SK-N-SH (cell line): Measurements from ENCODE around the gene PTCH2. TPM values are rescaled to one million over a fixed set of nuclear protein-coding genes. Genes with fewer than 3 reads are reported as not detected.

Source experiments
- CTCF ChIA-PET: fragments of 300-600, 350-600 bp; formaldehyde crosslinking; extraction: SDS; loops from one replicate; lab custom pipeline; 2021; lab: Yijun Ruan, JAX
- POLR2A ChIA-PET: fragments of 350-600 bp; sonication (Branson Sonifier 250); formaldehyde crosslinking; extraction: SDS; loops from one replicate; lab custom pipeline; 2020; ENCODE audit warnings: antibody characterized with exemption, inconsistent platforms; lab: Yijun Ruan, JAX
- DNase-seq: peaks from one replicate; pipeline ENCODE4 v3.0.0; 2012
- H2AFZ ChIP-seq: fragments of 200-600 bp; sonication (generic); 2 replicates; pipeline ENCODE4 v1.8.1; 2016; ENCODE audit warnings: antibody characterized with exemption, mild to moderate bottlenecking, low read depth
- H3F3A ChIP-seq: fragments of 200-600 bp; sonication (generic); replicated peaks from 2 replicates; pipeline ENCODE3; 2016; ENCODE audit warnings: antibody characterized with exemption, mild to moderate bottlenecking; ENCODE audit not compliant: insufficient read depth
- H3K27ac ChIP-seq, 2 experiments: fragments of 200-500 bp in 1 of 2; fragments of 200-600 bp in 1 of 2; sonication (Bioruptor generic) in 1 of 2; sonication (generic), shearing (Covaris generic) in 1 of 2; 2 replicates each; pipeline versions ENCODE4 v1.5.1 to v1.6.1; 2014 to 2016; ENCODE audit warnings: low read depth in 2 of 2, inconsistent platforms in 1 of 2, low read length in 1 of 2, mild to moderate bottlenecking in 1 of 2, mixed read lengths in 1 of 2
- H3K27me3 ChIP-seq: fragments of 200-600 bp; sonication (generic), shearing (Covaris generic); 2 replicates; pipeline ENCODE4 v1.6.1; 2016; ENCODE audit warnings: mixed run types; ENCODE audit not compliant: insufficient read depth
- H3K36me3 ChIP-seq, 2 experiments: fragments of 200-500 bp in 1 of 2; fragments of 200-600 bp in 1 of 2; sonication (Bioruptor generic) in 1 of 2; sonication (generic) in 1 of 2; replicated peaks in 1 of 2; 2 replicates each; pipeline versions ENCODE3 to v1.5.1; 2014 to 2016; ENCODE audit warnings: low read length in 1 of 2, mild to moderate bottlenecking in 1 of 2; ENCODE audit not compliant: insufficient read depth in 2 of 2, control insufficient read depth in 1 of 2
- H3K4me1 ChIP-seq, 2 experiments: fragments of 200-500 bp in 1 of 2; fragments of 200-600 bp in 1 of 2; sonication (Bioruptor generic) in 1 of 2; sonication (generic), shearing (Covaris generic) in 1 of 2; 2 replicates each; pipeline versions ENCODE4 v1.5.1 to v1.6.1; 2014 to 2016; ENCODE audit warnings: low read depth in 1 of 2, low read length in 1 of 2, mixed run types in 1 of 2; ENCODE audit not compliant: insufficient read depth in 2 of 2, control insufficient read depth in 1 of 2
- H3K4me2 ChIP-seq: fragments of 200-600 bp; sonication (generic), shearing (Covaris generic); 2 replicates; pipeline ENCODE4 v1.6.1; 2017; ENCODE audit warnings: mixed run types
- H3K4me3 ChIP-seq, 2 experiments: fragments of 200-500 bp in 1 of 2; fragments of 200-600 bp in 1 of 2; sonication (Bioruptor generic) in 1 of 2; sonication (generic), shearing (Covaris generic) in 1 of 2; 2 replicates each; pipeline versions ENCODE4 v1.5.1 to v1.8.1; 2014 to 2016; ENCODE audit warnings: low read depth in 2 of 2, inconsistent platforms in 1 of 2, low read length in 1 of 2, mild to moderate bottlenecking in 1 of 2, mixed read lengths in 1 of 2, moderate library complexity in 1 of 2
- H3K79me2 ChIP-seq: fragments of 200-600 bp; sonication (generic); 2 replicates; pipeline ENCODE4 v1.8.1; 2017; ENCODE audit warnings: mild to moderate bottlenecking; ENCODE audit not compliant: insufficient read depth
- H3K9ac ChIP-seq: fragments of 200-600 bp; sonication (generic); 2 replicates; pipeline ENCODE4 v1.6.1; 2017; ENCODE audit warnings: mixed run types
- H3K9me2 ChIP-seq: fragments of 200-600 bp; sonication (generic); 2 replicates; pipeline ENCODE4 v1.6.1; 2017; ENCODE audit warnings: mixed run types
- H3K9me3 ChIP-seq: fragments of 200-600 bp; sonication (generic); 2 replicates; pipeline ENCODE4 v1.6.1; 2017; ENCODE audit warnings: mixed run types, mild to moderate bottlenecking, moderate library complexity
- H4K20me1 ChIP-seq: fragments of 200-600 bp; sonication (generic); 2 replicates; pipeline ENCODE4 v1.6.1; 2017; ENCODE audit warnings: mild to moderate bottlenecking, mixed run types; ENCODE audit not compliant: insufficient read depth
- CHD2 ChIP-seq: fragments of 150-350 bp; IDR thresholded peaks from 2 replicates; pipeline ENCODE4 v1.6.1; 2018; ENCODE audit warnings: low read length; ENCODE audit not compliant: partially characterized antibody
- CTCF ChIP-seq: fragments of 200-600 bp; sonication (generic); IDR thresholded peaks from 2 replicates; pipeline ENCODE4 v1.6.1; 2017; ENCODE audit warnings: antibody characterized with exemption, mild to moderate bottlenecking, moderate library complexity
- ELF1 ChIP-seq: IDR thresholded peaks from 2 replicates; pipeline ENCODE4 v1.4.0; 2012
- EZH2phosphoT487 ChIP-seq: fragments of 200-600 bp; sonication (generic); IDR thresholded peaks from 2 replicates; pipeline ENCODE4 v1.6.1; 2017; ENCODE audit warnings: low read depth, mixed run types, mild to moderate bottlenecking, antibody characterized with exemption, moderate library complexity, borderline replicate concordance
- FOSL2 ChIP-seq: IDR thresholded peaks from 2 replicates; pipeline ENCODE4 v1.4.0; 2012; ENCODE audit warnings: low read depth, mild to moderate bottlenecking, moderate library complexity, borderline replicate concordance
- FOXM1 ChIP-seq: IDR thresholded peaks from 2 replicates; pipeline ENCODE4 v1.4.0; 2012; ENCODE audit warnings: low read depth, mild to moderate bottlenecking
- GABPA ChIP-seq: IDR thresholded peaks from 2 replicates; pipeline ENCODE4 v1.4.0; 2012; ENCODE audit warnings: low read depth, mild to moderate bottlenecking
- GATA2 ChIP-seq: sonication (generic); formaldehyde crosslinking; IDR thresholded peaks from 2 replicates; pipeline ENCODE4 v1.5.0; 2020; ENCODE audit warnings: mild to moderate bottlenecking, missing genetic modification reagents
- MAX ChIP-seq: IDR thresholded peaks from 2 replicates; pipeline ENCODE4 v1.4.0; 2012; ENCODE audit warnings: low read depth
- MXI1 ChIP-seq: IDR thresholded peaks from 2 replicates; pipeline ENCODE4 v1.6.1; 2012; ENCODE audit warnings: mild to moderate bottlenecking, low read depth, low read length, improper control_type of control experiment
- NFIC ChIP-seq: IDR thresholded peaks from 2 replicates; pipeline ENCODE4 v1.4.0; 2012; ENCODE audit warnings: borderline replicate concordance
- PBX3 ChIP-seq: IDR thresholded peaks from 2 replicates; pipeline ENCODE4; 2012
- POLR2AphosphoS5 ChIP-seq: IDR thresholded peaks from 2 replicates; pipeline ENCODE4 v1.6.1; 2012; ENCODE audit warnings: low read depth, low read length
- RAD21 ChIP-seq: IDR thresholded peaks from 2 replicates; pipeline ENCODE4 v1.6.1; 2012; ENCODE audit warnings: mild to moderate bottlenecking, low read length
- RCOR1 ChIP-seq: fragments of 150-350 bp; IDR thresholded peaks from 2 replicates; pipeline ENCODE4 v1.6.1; 2017; ENCODE audit warnings: antibody characterized with exemption, low read length
- REST ChIP-seq: IDR thresholded peaks from 2 replicates; pipeline ENCODE4 v1.6.1; 2012; ENCODE audit warnings: mild to moderate bottlenecking, low read depth, low read length, moderate library complexity
- RFX5 ChIP-seq: IDR thresholded peaks from 2 replicates; pipeline ENCODE4 v1.6.1; 2012; ENCODE audit warnings: mild to moderate bottlenecking, improper control_type of control experiment, low read length
- RXRA ChIP-seq: IDR thresholded peaks from 2 replicates; pipeline ENCODE4 v1.4.0; 2012; ENCODE audit warnings: low read depth, mild to moderate bottlenecking, borderline replicate concordance
- SIN3A ChIP-seq: IDR thresholded peaks from 2 replicates; pipeline ENCODE4 v1.6.1; 2012; ENCODE audit warnings: low read depth, mild to moderate bottlenecking, low read length, moderate library complexity, borderline replicate concordance
- SMC3 ChIP-seq: IDR thresholded peaks from 2 replicates; pipeline ENCODE4 v1.6.1; 2012; ENCODE audit warnings: low read depth, low read length, improper control_type of control experiment
- TAF1 ChIP-seq: IDR thresholded peaks from 2 replicates; pipeline ENCODE4 v1.6.1; 2012; ENCODE audit warnings: low read depth, mild to moderate bottlenecking, low read length, moderate library complexity, borderline replicate concordance
- TCF12 ChIP-seq: IDR thresholded peaks from 2 replicates; pipeline ENCODE4 v1.4.0; 2012
- TEAD4 ChIP-seq: IDR thresholded peaks from 2 replicates; pipeline ENCODE4 v1.4.0; 2012; ENCODE audit warnings: mild to moderate bottlenecking, borderline replicate concordance; ENCODE audit not compliant: insufficient read depth
- YY1 ChIP-seq: IDR thresholded peaks from 2 replicates; pipeline ENCODE4 v1.4.0; 2012; ENCODE audit warnings: low read depth, mild to moderate bottlenecking
- WGBS: methylation state at CpG from one replicate; pipeline ENCODE4 v1.1.6; 2017; ENCODE audit warnings: low lambda C conversion rate; 5-methylcytosine and 5-hydroxymethylcytosine counted together
- polyA plus RNA-seq, 3 experiments: library from polyadenylated mRNA; depleted of rRNA; stranded (reverse); fragments of >200 nt; gene quantifications; 2 replicates each; pipeline ENCODE4 v1.2.3, GENCODE V29; 2012

The PTCH2 gene
- polyA plus RNA-seq, 1 of the 3 experiments (the other 2 are of a cell fraction): 1.2 TPM

GRCh38 chr1:44819608-44820327 is 23.3 kb downstream of the PTCH2 start:
- ChIA-PET POLR2A (interaction anchor here (0.6 to 3.2 kb wide), 10 partner anchors 10 to 1414 kb away, joined by 3 to 15 read pairs (median 4); partner anchors contain the start of genes BTBD19, DYNLT4, HECTD3 and PLK3), CTCF (interaction anchor here (0.6 to 2.3 kb wide), 7 partner anchors 10 to 423 kb away, joined by 3 to 7 read pairs (median 4); no protein-coding TSS in a partner anchor)
- peak overlapping the region; percentile 76 to 95 for H3K27ac ChIP-seq
- no peaks in the 10 kb centered on the region for H3K9me3 ChIP-seq
- 7% methylated on average over 29 of the region's 33 CpGs for WGBS
- DNase-seq: peak; percentile 86
- no peaks in the 10 kb centered on the region for H4K20me1 ChIP-seq
- no peaks in the 10 kb centered on the region for H3K27me3 ChIP-seq
- peak overlapping the region; percentile 1 to 41; a peak in 3 of 4 replicates for H3K4me3 ChIP-seq
- no peaks in the 10 kb centered on the region for H3K9me2 ChIP-seq
- peak overlapping the region; percentile 45 for H3K4me2 ChIP-seq
- no peaks in the 10 kb centered on the region for H3K79me2 ChIP-seq
- H2AFZ ChIP-seq: peak overlapping the region; percentile 10; the same call in 1 of the 2 replicates
- peaks cover 6 to 20% of the 10 kb centered on the region in 2 experiments for H3K36me3 ChIP-seq
- H3K4me1 ChIP-seq: peaks cover 5 to 7% of the 10 kb centered on the region in 2 experiments; a peak in 1 of 4 replicates
- peaks cover 59% of the 10 kb centered on the region for H3F3A ChIP-seq
- peak overlapping the region; percentile 69 for H3K9ac ChIP-seq
- TF ChIP-seq POLR2AphosphoS5: peak; percentile 100
- TF ChIP-seq TAF1: peak; percentile 60; the same call in 1 of the 2 replicates
- TF ChIP-seq MXI1: no peak
- peak; percentile 62 for TF ChIP-seq PBX3
- TF ChIP-seq RCOR1: no peak; the same call in 1 of the 2 replicates
- no peak for TF ChIP-seq GATA2 (CRISPR knock-in tag)
- no peak for TF ChIP-seq CTCF
- peak; percentile 56; the same call in 1 of the 2 replicates for TF ChIP-seq MAX
- TF ChIP-seq YY1: no peak
- 0 out of 2 replicates have a peak, but pooled peaks have one; percentile 35 for TF ChIP-seq GABPA
- TF ChIP-seq ELF1: peak; percentile 64; the same call in 1 of the 2 replicates
- no peak for TF ChIP-seq CHD2
- TF ChIP-seq RAD21: no peak
- peak; percentile 47 for TF ChIP-seq TCF12
- TF ChIP-seq RFX5: no peak
- no peak for TF ChIP-seq EZH2phosphoT487
- 0 out of 2 replicates have a peak, but pooled peaks have one; percentile 29 for TF ChIP-seq RXRA
- peak; percentile 99 for TF ChIP-seq SIN3A
- peak; percentile 79 for TF ChIP-seq TEAD4
- no peak for TF ChIP-seq SMC3
- peak; percentile 6; the same call in 1 of the 2 replicates for TF ChIP-seq FOSL2
- peak; percentile 19; the same call in 1 of the 2 replicates for TF ChIP-seq NFIC
- no peak for TF ChIP-seq FOXM1
- 0 out of 2 replicates have a peak, but pooled peaks have one; percentile 22 for TF ChIP-seq REST
